GM12865 (cell line): ENCODE results near the gene ATPAF2.
A peak's percentile ranks its signal among the peaks of the same experiment; 100 is the strongest.

Source experiments
- DNase-seq: peaks from one replicate; pipeline ENCODE4 v3.0.0; 2010; ENCODE audit warnings: low read depth
- H3K4me3 ChIP-seq: 2 replicates; pipeline ENCODE4 v1.5.1; 2011; ENCODE audit warnings: mild to moderate bottlenecking, low read depth, low read length, control low read depth
- CTCF ChIP-seq: IDR thresholded peaks from 2 replicates; pipeline ENCODE4 v1.5.1; 2011; ENCODE audit warnings: low read length, control low read depth, low read depth, inconsistent platforms; ENCODE audit not compliant: insufficient read depth; ENCODE audit errors: missing control alignments

ATPAF2 gene

GRCh38 chr17:17994271-17995069 is 44.5 kb downstream of the ATPAF2 start:
- no peak overlapping the region for H3K4me3 ChIP-seq
- DNase-seq, result peak; percentile 46
- TF ChIP-seq CTCF, result peak; percentile 32

GRCh38 chr17:17993852-17994251 is 45.1 kb downstream of the ATPAF2 start:
- TF ChIP-seq CTCF, result no peak
- H3K4me3 ChIP-seq, result no peak overlapping the region
- no peak for DNase-seq

- no peak overlapping the region for H3K4me3 ChIP-seq
- TF ChIP-seq CTCF, result no peak
- DNase-seq, result no peak
Measured at GRCh38 chr17:17993366-17993765, 45.6 kb downstream of the ATPAF2 start.

GRCh38 chr17:17990282-17990681 is 48.7 kb downstream of the ATPAF2 start:
- no peak overlapping the region for H3K4me3 ChIP-seq
- TF ChIP-seq CTCF, result no peak
- DNase-seq, result no peak

- H3K4me3 ChIP-seq, result no peak overlapping the region
- DNase-seq, result no peak
- TF ChIP-seq CTCF, result no peak
Measured at GRCh38 chr17:17989618-17990017, 49.4 kb downstream of the ATPAF2 start.

- no peak for TF ChIP-seq CTCF
- no peak overlapping the region for H3K4me3 ChIP-seq
- DNase-seq, result no peak
Measured at GRCh38 chr17:17989081-17989480, 49.9 kb downstream of the ATPAF2 start.
